Kidney glomerular epithelial cell (primary cell): ENCODE results near the gene NFIB.

Experiments used
- DNase-seq: peaks from one replicate; lab custom pipeline; 2025; lab: John Stamatoyannopoulos, UW

Gene NFIB

GRCh38 chr9:14304259-14304658, 9.7 kb downstream of the NFIB start:
- no peak for DNase-seq

- no peak for DNase-seq
Observed at GRCh38 chr9:14303521-14303920, 10.4 kb downstream of the NFIB start.

GRCh38 chr9:14303100-14303499, 10.8 kb downstream of the NFIB start:
- DNase-seq: no peak

GRCh38 chr9:14302405-14302804, 11.5 kb downstream of the NFIB start:
- no peak for DNase-seq

- DNase-seq: no peak
Observed at GRCh38 chr9:14301583-14302021, 12.3 kb downstream of the NFIB start.

- no peak for DNase-seq
Observed at GRCh38 chr9:14301006-14301405, 12.9 kb downstream of the NFIB start.

GRCh38 chr9:14300588-14300987, 13.4 kb downstream of the NFIB start:
- DNase-seq: no peak

GRCh38 chr9:14300040-14300439, 13.9 kb downstream of the NFIB start:
- no peak for DNase-seq

- no peak for DNase-seq
Observed at GRCh38 chr9:14298601-14299022, 15.3 kb downstream of the NFIB start.

- DNase-seq: no peak
Observed at GRCh38 chr9:14296495-14297113, 17.3 kb downstream of the NFIB start.

- no peak for DNase-seq
Observed at GRCh38 chr9:14294659-14295058, 19.3 kb downstream of the NFIB start.

- no peak for DNase-seq
Observed at GRCh38 chr9:14293801-14294200, 20.1 kb downstream of the NFIB start.

GRCh38 chr9:14292181-14292739, 21.7 kb downstream of the NFIB start:
- DNase-seq: no peak

- DNase-seq: no peak
Observed at GRCh38 chr9:14289916-14290315, 24.0 kb downstream of the NFIB start.

- DNase-seq: no peak
Observed at GRCh38 chr9:14288433-14288832, 25.5 kb downstream of the NFIB start.

GRCh38 chr9:14286121-14286520, 27.8 kb downstream of the NFIB start:
- no peak for DNase-seq

- no peak for DNase-seq
Observed at GRCh38 chr9:14283276-14283675, 30.7 kb downstream of the NFIB start.

GRCh38 chr9:14281876-14282275, 32.1 kb downstream of the NFIB start:
- DNase-seq: no peak

- DNase-seq: no peak
Observed at GRCh38 chr9:14281136-14281795, 32.7 kb downstream of the NFIB start.

GRCh38 chr9:14279671-14280070, 34.3 kb downstream of the NFIB start:
- no peak for DNase-seq

GRCh38 chr9:14278291-14278721, 35.6 kb downstream of the NFIB start:
- DNase-seq: no peak

- DNase-seq: no peak
Observed at GRCh38 chr9:14277761-14278160, 36.2 kb downstream of the NFIB start.

GRCh38 chr9:14277244-14277643, 36.7 kb downstream of the NFIB start:
- no peak for DNase-seq

- no peak for DNase-seq
Observed at GRCh38 chr9:14275331-14275730, 38.6 kb downstream of the NFIB start.
